Psoas muscle (tissue), 8 donors: ENCODE data around the gene SCUBE1. TPM values are rescaled to one million over a fixed set of nuclear protein-coding genes. Genes with fewer than 3 reads are reported as not detected.

Experiments
- ATAC-seq, 4 donors: fragments of 200-7000 bp; cut with Tn5 transposase; one replicate each; pipeline ENCODE4 v1.9.1; 2020; ENCODE audit warnings: moderate library complexity in 3 of 4, mild to moderate bottlenecking in 2 of 4
- DNase-seq, 2 donors: peaks; one replicate each; pipeline ENCODE4 v3.0.0-alpha.2; 2020
- H3K27ac ChIP-seq: fragments of 200-600 bp; one replicate; pipeline ENCODE4 v1.8.0; 2022
- H3K27me3 ChIP-seq, 3 donors: fragments of 200-600 bp in 1 of 3; one replicate each; pipeline versions ENCODE4 v1.6.1 to v1.8.0; 2013 to 2022; ENCODE audit warnings: low read length in 2 of 3, mild to moderate bottlenecking in 2 of 3, moderate library complexity in 1 of 3; ENCODE audit not compliant: insufficient read depth in 3 of 3
- H3K36me3 ChIP-seq, 2 donors: fragments of 200-600 bp in 1 of 2; one replicate each; pipeline versions ENCODE4 v1.6.1 to v1.8.0; 2013 to 2022; ENCODE audit warnings: low read depth in 1 of 2, mild to moderate bottlenecking in 1 of 2, moderate library complexity in 1 of 2; ENCODE audit not compliant: insufficient read depth in 1 of 2
- H3K4me1 ChIP-seq: fragments of 200-600 bp; one replicate; pipeline ENCODE4 v1.8.0; 2022
- H3K4me3 ChIP-seq: fragments of 200-600 bp; one replicate; pipeline ENCODE4 v1.8.0; 2022; ENCODE audit warnings: mild to moderate bottlenecking
- H3K9me3 ChIP-seq: fragments of 200-600 bp; one replicate; pipeline ENCODE4 v1.8.0; 2022
- WGBS, 3 donors: extraction: QIAGEN DNeasy Blood & Tissue Kit; methylation state at CpG; one replicate each; pipeline versions ENCODE4 v1.1.6 to v1.1.7; 2013; 5-methylcytosine and 5-hydroxymethylcytosine counted together
- intact Hi-C, 2 donors: fragments of 100-400 bp; cut with DNase I; formaldehyde crosslinking; loops; one replicate each; pipeline versions ENCODE4 v1.11.0 to v1.14.2; 2022
- polyA plus RNA-seq, 3 donors: library from polyadenylated mRNA; stranded (reverse); fragments of 200-250 nt; gene quantifications; one replicate each; pipeline ENCODE4 v1.2.3, GENCODE V29; 2013
- total RNA-seq, 4 donors: library from RNA; stranded (reverse); fragmentation: NEBNext Ultra II Directional in 2 of 4; extraction: Animal tissue kit (Norgen Biotek cat#: 25700) in 2 of 4; gene quantifications; one replicate each; pipeline versions ENCODE4 v1.2.1 to v1.2.4, GENCODE V29; 2021 to 2023
- TF ChIP-seq, protein P1 (sequence below): fragments of 200-600 bp; IDR thresholded peaks from one replicate; pipeline ENCODE4 v1.8.0; 2022; ENCODE audit warnings: antibody characterized with exemption
- donor health status: healthy with polysubstance abuse.
- donor health status: DM: no; HTN: no; CAD: no; lungs with moderate emphysema.
- donor health status: Bipolar disorder and iron deficiency.
- donor health status: healthy.
- donor health status: DM: yes; HTN: yes; CAD: no.
- donor health status: DM: no; HTN: no; CAD: no.
- donor health status: DM: no; HTN: no; CAD: no.
- donor health status: DM: yes; HTN: yes; CAD: no.

The SCUBE1 gene
- total and polyA plus RNA-seq, 7 donors: 0.04 to 0.19 (median 0.08) TPM

DNA sequence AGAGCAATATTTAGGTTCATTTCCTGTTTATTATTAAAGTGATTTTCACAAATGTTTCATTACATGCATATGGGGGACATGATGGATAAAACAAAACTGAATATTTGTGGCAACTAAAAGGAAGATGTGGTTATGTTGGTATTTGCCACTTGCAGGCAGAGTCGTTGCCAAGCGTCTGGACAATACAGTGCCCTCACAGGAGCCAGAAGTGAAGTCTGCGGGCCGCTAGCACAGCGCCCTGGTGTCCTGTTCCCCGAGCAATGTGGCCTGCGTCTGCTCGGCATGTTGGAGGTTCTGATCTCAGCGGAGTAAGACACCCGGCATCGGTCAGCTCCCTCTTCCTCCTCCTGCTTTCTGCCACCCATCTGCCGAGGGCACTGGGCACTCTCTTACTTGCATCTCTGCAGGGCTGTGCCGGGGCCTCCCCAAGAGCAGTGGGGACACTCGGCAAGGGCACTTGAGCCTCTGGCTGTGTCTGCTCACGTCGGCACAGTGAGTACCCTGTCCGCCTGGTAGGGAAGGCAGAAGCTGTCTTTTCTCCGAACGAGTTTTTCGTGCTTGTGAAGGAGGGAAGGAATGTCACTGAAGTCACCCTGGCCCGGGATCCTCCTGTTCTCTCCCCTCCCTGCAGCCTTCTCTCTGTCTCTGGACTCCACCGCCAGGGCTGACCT, 145.8 kb downstream of the SCUBE1 start:
- Histone ChIP-seq H3K27me3 (peaks cover 0 to 41% (median 2%) of the 10 kb centered on the region in 3 donors), H3K4me1 (no peaks in the 10 kb centered on the region), H3K27ac (no peak overlapping the region), H3K9me3 (no peaks in the 10 kb centered on the region), H3K36me3 (no peaks in the 10 kb centered on the region), H3K4me3 (no peak overlapping the region)
- WGBS, 3 donors: 48 to 51% (median 50%) methylated on average over 22 of the region's 22 CpGs
- TF ChIP-seq, protein P1, sequence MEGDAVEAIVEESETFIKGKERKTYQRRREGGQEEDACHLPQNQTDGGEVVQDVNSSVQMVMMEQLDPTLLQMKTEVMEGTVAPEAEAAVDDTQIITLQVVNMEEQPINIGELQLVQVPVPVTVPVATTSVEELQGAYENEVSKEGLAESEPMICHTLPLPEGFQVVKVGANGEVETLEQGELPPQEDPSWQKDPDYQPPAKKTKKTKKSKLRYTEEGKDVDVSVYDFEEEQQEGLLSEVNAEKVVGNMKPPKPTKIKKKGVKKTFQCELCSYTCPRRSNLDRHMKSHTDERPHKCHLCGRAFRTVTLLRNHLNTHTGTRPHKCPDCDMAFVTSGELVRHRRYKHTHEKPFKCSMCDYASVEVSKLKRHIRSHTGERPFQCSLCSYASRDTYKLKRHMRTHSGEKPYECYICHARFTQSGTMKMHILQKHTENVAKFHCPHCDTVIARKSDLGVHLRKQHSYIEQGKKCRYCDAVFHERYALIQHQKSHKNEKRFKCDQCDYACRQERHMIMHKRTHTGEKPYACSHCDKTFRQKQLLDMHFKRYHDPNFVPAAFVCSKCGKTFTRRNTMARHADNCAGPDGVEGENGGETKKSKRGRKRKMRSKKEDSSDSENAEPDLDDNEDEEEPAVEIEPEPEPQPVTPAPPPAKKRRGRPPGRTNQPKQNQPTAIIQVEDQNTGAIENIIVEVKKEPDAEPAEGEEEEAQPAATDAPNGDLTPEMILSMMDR: no peak
- intact Hi-C loops: no loop called here
- no peak for ATAC-seq
- peak in 1 of 2 donors; percentile 8 for DNase-seq

DNA sequence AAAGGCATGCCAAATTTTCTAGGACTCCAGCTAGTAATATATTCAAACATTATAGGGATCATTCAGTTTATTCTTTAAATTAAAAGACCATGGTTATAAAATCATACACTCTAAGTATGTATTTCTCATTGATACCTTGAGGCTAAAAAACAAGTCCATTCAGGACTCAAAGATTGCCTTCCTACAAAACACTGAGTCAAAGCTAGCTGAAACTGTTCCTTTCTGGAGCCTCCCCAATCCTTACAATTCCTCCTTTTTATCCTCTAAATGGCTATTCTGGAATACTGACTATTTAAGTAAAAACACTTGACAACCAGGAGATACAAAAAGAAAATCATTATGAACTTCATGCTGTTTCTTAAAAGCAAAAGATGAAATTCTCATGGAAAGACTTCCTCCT, 151.3 kb downstream of the SCUBE1 start:
- DNase-seq (no peak), ATAC-seq (no peak)
- Histone ChIP-seq H3K27me3 (peaks cover 0 to 26% (median 0%) of the 10 kb centered on the region in 3 donors), H3K4me1 (no peaks in the 10 kb centered on the region), H3K27ac (no peak overlapping the region), H3K36me3 (no peaks in the 10 kb centered on the region), H3K9me3 (no peaks in the 10 kb centered on the region), H3K4me3 (no peak overlapping the region)
- intact Hi-C loops: no loop called here
- TF ChIP-seq, protein P1: no peak

DNA sequence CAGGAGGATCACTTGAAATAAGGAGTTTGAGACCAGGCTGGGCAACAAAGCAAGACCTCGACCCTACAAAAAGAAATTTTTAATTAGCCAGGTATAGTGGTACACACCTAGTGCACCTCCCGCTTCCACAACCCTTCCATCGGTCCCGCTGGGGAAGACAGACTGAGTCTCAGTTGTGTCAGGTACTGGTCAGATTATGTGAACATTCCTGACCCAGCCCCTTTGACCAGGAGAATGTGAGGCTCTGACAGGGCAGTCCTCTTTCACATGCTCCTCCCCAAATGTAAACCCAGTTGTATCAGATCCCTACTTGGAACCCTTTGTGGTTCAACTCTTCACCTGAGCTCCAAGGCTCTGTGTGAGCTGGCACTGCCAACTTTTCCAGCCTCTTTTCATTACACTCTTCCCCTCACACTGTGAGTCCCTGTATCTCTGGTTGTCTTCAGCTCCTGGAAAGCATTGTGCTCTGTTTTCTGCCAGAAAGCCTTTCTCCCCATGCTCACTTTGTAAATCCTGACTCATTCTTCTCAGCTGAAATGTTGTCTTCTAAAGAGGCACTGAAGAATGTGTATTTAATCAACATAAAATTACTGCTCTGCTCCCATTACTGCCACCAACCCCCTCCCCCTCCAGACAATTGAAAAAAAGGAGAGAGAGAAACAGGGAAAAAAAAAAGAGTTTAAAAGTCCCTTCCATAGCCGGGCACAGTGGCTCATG, 154.2 kb downstream of the SCUBE1 start:
- WGBS, 3 donors: 84 to 93% (median 93%) methylated on average over 5 of the region's 5 CpGs
- Histone ChIP-seq H3K4me1 (peaks cover 5% of the 10 kb centered on the region), H3K4me3 (no peak overlapping the region), H3K9me3 (no peaks in the 10 kb centered on the region), H3K36me3 (no peaks in the 10 kb centered on the region), H3K27me3 (peaks cover 0 to 7% (median 0%) of the 10 kb centered on the region in 3 donors), H3K27ac (no peak overlapping the region)
- no peak for ATAC-seq
- intact Hi-C loops: no loop called here
- peak in 1 of 2 donors; percentile 9 for DNase-seq
- TF ChIP-seq, protein P1: no peak

DNA sequence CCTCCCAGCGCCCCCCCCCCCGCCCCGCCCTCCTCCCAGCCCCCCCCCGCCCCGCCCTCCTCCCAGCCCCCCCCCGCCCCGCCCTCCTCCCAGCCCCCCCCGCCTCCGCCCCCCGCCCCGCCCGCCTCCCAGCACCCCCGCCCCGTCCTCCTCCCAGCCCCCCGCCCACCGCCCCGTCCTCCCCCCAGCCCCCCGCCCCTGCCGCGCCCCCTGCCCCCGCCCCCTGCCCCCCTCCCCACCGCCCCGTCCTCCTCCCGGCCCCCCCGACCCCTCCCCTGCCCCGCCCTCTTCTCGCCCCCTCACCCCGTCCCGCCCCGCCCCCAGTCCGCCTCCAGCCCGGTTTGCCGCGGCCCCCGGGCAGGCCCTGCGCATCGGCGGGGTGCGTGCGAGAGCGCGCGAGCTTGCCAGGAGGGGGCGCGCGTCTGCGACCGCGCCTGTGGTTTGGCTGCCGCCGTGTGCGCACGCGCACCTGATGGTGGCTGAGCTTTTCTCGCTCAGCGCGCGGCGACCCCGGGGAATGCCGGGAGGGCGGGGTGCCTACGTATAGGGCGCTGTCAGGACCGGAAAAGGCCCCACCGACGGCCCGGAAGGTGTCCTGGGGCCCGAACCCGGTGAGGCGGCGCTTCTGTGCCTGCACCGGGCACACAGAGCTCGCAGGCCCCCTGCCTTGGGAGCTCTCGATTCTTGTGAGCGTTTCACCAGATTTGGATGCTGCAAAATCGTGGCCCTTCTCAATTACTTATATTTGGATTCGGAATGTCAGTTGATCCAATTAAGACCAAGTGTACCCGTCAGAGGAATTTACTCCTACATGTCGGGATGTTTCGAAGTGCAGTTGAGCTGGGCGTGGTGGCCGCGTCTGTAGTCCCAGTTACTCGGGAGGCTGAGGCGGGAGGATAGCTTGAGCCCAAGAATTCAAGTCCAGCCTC, 155.7 kb downstream of the SCUBE1 start:
- peaks cover 0 to 5% of the 10 kb centered on the region in 2 donors for H3K36me3 ChIP-seq
- peak overlapping the region; percentile 63 for H3K4me3 ChIP-seq
- TF ChIP-seq, protein P1: peak; percentile 63
- WGBS, 3 donors: 4 to 10% (median 6%) methylated on average over 30 to 57 of the region's 86 CpGs
- DNase-seq: peak; percentile 97 to 99
- peaks cover 0 to 7% (median 0%) of the 10 kb centered on the region in 3 donors for H3K27me3 ChIP-seq
- ATAC-seq: peak; percentile 91 to 96 (median 96)
- no peaks in the 10 kb centered on the region for H3K9me3 ChIP-seq
- peak overlapping the region; percentile 90 for H3K27ac ChIP-seq
- H3K4me1 ChIP-seq: peaks cover 5% of the 10 kb centered on the region
- intact Hi-C loops: no loop called here
